Measurements from ENCODE around the gene WDR93.

The WDR93 gene

GRCh38 chr15:89755701-89756100 is 65.1 kb downstream of the WDR93 start:
- POLR2A ChIA-PET = no interaction called here
- no peak overlapping the region for H3K27ac ChIP-seq (ENCODE audit: extremely low read depth, low read depth, low read length)

GRCh38 chr15:89756897-89757296 is 66.3 kb downstream of the WDR93 start:
- Histone ChIP-seq H3K4me3 (ENCODE audit: low read depth, low read length) (no peak overlapping the region), H3K36me3 (ENCODE audit: control insufficient read depth in 2 of 2, insufficient read depth in 1 of 2, low read length in 2 of 2) (no peaks in the 10 kb centered on the region), H3K4me1 (ENCODE audit: control insufficient read depth, insufficient read depth, low read length) (no peaks in the 10 kb centered on the region), H3K9me3 (ENCODE audit: control insufficient read depth, insufficient read depth, low read depth, low read length) (no peaks in the 10 kb centered on the region), H3K27ac (ENCODE audit: extremely low read depth, low read depth, low read length) (no peak overlapping the region)
- TF ChIP-seq ZNF596 (tag by site-specific recombination; IDR thresholded peaks at IDR 0.05) = no peak
- no peak for TF ChIP-seq HOXC10 (CRISPR knock-in tag; IDR thresholded peaks at IDR 0.05)
- TF ChIP-seq ZBTB20 (tag by site-specific recombination; IDR thresholded peaks at IDR 0.05) = no peak
- TF ChIP-seq ZNF266 (tag by site-specific recombination; IDR thresholded peaks at IDR 0.05; ENCODE audit: low read depth) = no peak
- TF ChIP-seq ZNF692 (tag by site-specific recombination; IDR thresholded peaks at IDR 0.05) = no peak
- TF ChIP-seq ZNF670 (tag by site-specific recombination; IDR thresholded peaks at IDR 0.05; ENCODE audit: low read depth) = no peak
- no peak for TF ChIP-seq GLI2 (tag by site-specific recombination; IDR thresholded peaks at IDR 0.05; ENCODE audit: borderline replicate concordance, low read depth)
- TF ChIP-seq ZNF654 (tag by site-specific recombination; IDR thresholded peaks at IDR 0.05; ENCODE audit: low read depth) = no peak
- no peak for TF ChIP-seq KLF10 (tag by site-specific recombination; IDR thresholded peaks at IDR 0.05)
- TF ChIP-seq ZNF174 (tag by site-specific recombination; IDR thresholded peaks at IDR 0.05) = no peak
- TF ChIP-seq ZNF114 (tag by site-specific recombination; IDR thresholded peaks at IDR 0.05) = no peak
- no peak for TF ChIP-seq ZNF548 (tag by site-specific recombination; IDR thresholded peaks at IDR 0.05)
- TF ChIP-seq ZNF23 (tag by site-specific recombination; IDR thresholded peaks at IDR 0.05; ENCODE audit: borderline replicate concordance) = no peak
- ChIA-PET CTCF (interaction anchor here (0.5 to 17.0 kb wide), 8 partner anchors 12 to 315 kb away, joined by 3 to 344 read pairs (median 6); partner anchors contain the start of gene MESP2), POLR2A (no interaction called here)

More at GRCh38 chr15:89755701-89756100, 65.1 kb downstream of the WDR93 start:
- CTCF ChIA-PET = interaction anchor here (0.7 to 17.0 kb wide), 6 partner anchors 13 to 349 kb away, joined by 3 to 344 read pairs (median 4); no protein-coding TSS in a partner anchor
- TF ChIP-seq ZNF544 (tag by site-specific recombination; IDR thresholded peaks at IDR 0.05) (no peak), ZNF449 (tag by site-specific recombination; IDR thresholded peaks at IDR 0.05) (no peak), ZFP3 (tag by site-specific recombination; IDR thresholded peaks at IDR 0.05; ENCODE audit: low read depth) (no peak), ZNF596 (tag by site-specific recombination; IDR thresholded peaks at IDR 0.05) (no peak), ZNF175 (tag by site-specific recombination; IDR thresholded peaks at IDR 0.05) (no peak), ELK4 (IDR thresholded peaks at IDR 0.05; ENCODE audit: borderline replicate concordance, low read depth, low read length) (no peak), OSR2 (tag by site-specific recombination; IDR thresholded peaks at IDR 0.05) (no peak), ZSCAN16 (tag by site-specific recombination; IDR thresholded peaks at IDR 0.05) (no peak), ZNF560 (tag by site-specific recombination; IDR thresholded peaks at IDR 0.05; ENCODE audit: borderline replicate concordance) (no peak), ZNF555 (tag by site-specific recombination; conservative IDR thresholded peaks at IDR 0.05) (no peak), ZNF426 (tag by site-specific recombination; IDR thresholded peaks at IDR 0.05) (no peak), ZNF114 (tag by site-specific recombination; IDR thresholded peaks at IDR 0.05) (no peak), ZNF621 (tag by site-specific recombination; IDR thresholded peaks at IDR 0.05) (no peak), ZNF148 (tag by site-specific recombination; IDR thresholded peaks at IDR 0.05; ENCODE audit: borderline replicate concordance) (no peak)
- H3K4me1 ChIP-seq (ENCODE audit: control insufficient read depth, insufficient read depth, low read length) = no peaks in the 10 kb centered on the region
- H3K9me3 ChIP-seq (ENCODE audit: control insufficient read depth, insufficient read depth, low read depth, low read length) = no peaks in the 10 kb centered on the region
- H3K36me3 ChIP-seq (ENCODE audit: control insufficient read depth in 2 of 2, insufficient read depth in 1 of 2, low read length in 2 of 2) = no peaks in the 10 kb centered on the region
- no peak overlapping the region for H3K4me3 ChIP-seq (ENCODE audit: low read depth, low read length)
